Uterus (tissue), 4 donors: ENCODE results near the gene RPL31. TPM values are rescaled to one million over a fixed set of nuclear protein-coding genes. Genes with fewer than 3 reads are reported as not detected.

ENCODE experiments used
- DNase-seq, 2 donors: peaks; one replicate each; pipeline ENCODE4 v3.0.0-alpha.2; 2019 to 2020
- H3K27ac ChIP-seq, 2 donors: fragments of 200-600 bp; sonication (generic); 1 replicate in 1 of 2; 2 replicates in 1 of 2; pipeline ENCODE4 v1.5.1; 2016 to 2018
- H3K27me3 ChIP-seq, 2 donors: fragments of 200-600 bp; sonication (generic); one replicate each; pipeline ENCODE4 v1.5.1; 2018 to 2019; ENCODE audit warnings: control low read depth in 1 of 2
- H3K36me3 ChIP-seq, 2 donors: fragments of 200-600 bp; sonication (generic); one replicate each; pipeline ENCODE4 v1.5.1; 2019; ENCODE audit warnings: control low read depth in 1 of 2
- H3K4me1 ChIP-seq, 2 donors: fragments of 200-600 bp; sonication (generic); one replicate each; pipeline ENCODE4 v1.5.1; 2018 to 2019; ENCODE audit warnings: control low read depth in 1 of 2
- H3K4me3 ChIP-seq, 2 donors: fragments of 200-600 bp; sonication (generic); 1 replicate in 1 of 2; 2 replicates in 1 of 2; pipeline ENCODE4 v1.5.1; 2018 to 2019; ENCODE audit warnings: mild to moderate bottlenecking in 1 of 2
- H3K9me3 ChIP-seq, 2 donors: fragments of 200-600 bp; sonication (generic); one replicate each; pipeline ENCODE4 v1.5.1; 2019; ENCODE audit warnings: control low read depth in 1 of 2
- POLR2A ChIP-seq, 2 donors: fragments of 450-650 bp; IDR thresholded peaks; one replicate each; pipeline ENCODE4 v1.6.1; 2016; ENCODE audit warnings: antibody characterized with exemption in 2 of 2, mild to moderate bottlenecking in 1 of 2, moderate library complexity in 1 of 2
- intact Hi-C: fragments of 100-400 bp; cut with DNase I; formaldehyde crosslinking; loops from one replicate; pipeline ENCODE4 v1.15.1; 2023; ENCODE audit warnings: low total_unique reads
- total RNA-seq, 4 donors: library from RNA; depleted of rRNA in 3 of 4; stranded (reverse); fragments of >200 nt in 3 of 4; gene quantifications; one replicate each; pipeline versions ENCODE4 v1.1.0 to v1.2.4, GENCODE V29; 2014 to 2023
- TF ChIP-seq, protein P1 (sequence below), 4 experiments: fragments of 200-600 bp in 2 of 4; fragments of 450-650 bp in 2 of 4; sonication (generic) in 2 of 4; IDR thresholded peaks; one replicate each; pipeline ENCODE4 v1.5.1; 2016 to 2019; ENCODE audit warnings: antibody characterized with exemption in 4 of 4, mild to moderate bottlenecking in 2 of 4, moderate library complexity in 1 of 4
- donor health status: DM: yes; HTN: yes; CAD: no.

The RPL31 gene
- total RNA-seq, 4 donors from 2014 or later, result 918 to 2,301 (median 1,306) TPM

DNA sequence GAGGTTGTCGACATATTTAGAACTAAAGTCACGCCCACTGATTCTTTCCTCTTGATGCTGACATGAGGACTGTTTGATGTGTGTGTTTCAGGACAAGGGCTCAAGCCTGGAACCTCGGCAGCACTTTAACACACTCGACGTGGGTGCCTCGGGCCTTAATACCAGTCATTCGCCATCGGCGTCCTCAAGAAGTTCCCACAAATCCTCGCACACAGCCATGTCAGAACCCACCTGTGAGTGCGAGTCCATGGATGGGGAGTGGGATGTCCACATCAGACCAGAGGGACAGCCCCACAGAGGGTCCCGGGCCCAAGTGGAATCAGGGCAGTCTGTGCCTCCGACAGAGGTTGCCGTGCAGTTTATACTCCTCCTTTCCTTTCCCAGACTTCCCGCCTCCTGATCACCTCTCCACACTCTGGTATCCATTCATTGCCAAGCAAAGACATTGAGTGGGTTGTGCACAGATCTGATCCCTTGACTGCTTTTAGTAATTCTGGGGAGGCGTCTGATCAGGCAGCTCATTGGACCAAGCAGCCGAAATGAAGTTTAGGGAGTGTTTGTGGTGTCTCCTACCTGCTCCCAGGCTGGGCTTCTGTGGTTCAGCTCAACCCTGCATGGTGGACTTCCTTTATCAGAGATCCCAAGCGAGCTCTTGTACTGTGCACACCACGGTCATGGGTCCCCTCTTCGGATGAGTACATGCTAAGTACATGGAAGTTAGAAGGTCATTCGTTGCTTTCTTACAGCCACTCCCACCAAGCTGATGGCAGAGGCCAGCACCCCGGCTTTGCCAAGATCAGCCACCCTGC, 27.2 kb upstream of the RPL31 start:
- Histone ChIP-seq H3K36me3 (no peaks in the 10 kb centered on the region), H3K4me3 (no peak overlapping the region), H3K27me3 (no peaks in the 10 kb centered on the region), H3K4me1 (no peaks in the 10 kb centered on the region), H3K9me3 (no peaks in the 10 kb centered on the region), H3K27ac (no peak overlapping the region)
- DNase-seq, result no peak
- TF ChIP-seq, protein P1, sequence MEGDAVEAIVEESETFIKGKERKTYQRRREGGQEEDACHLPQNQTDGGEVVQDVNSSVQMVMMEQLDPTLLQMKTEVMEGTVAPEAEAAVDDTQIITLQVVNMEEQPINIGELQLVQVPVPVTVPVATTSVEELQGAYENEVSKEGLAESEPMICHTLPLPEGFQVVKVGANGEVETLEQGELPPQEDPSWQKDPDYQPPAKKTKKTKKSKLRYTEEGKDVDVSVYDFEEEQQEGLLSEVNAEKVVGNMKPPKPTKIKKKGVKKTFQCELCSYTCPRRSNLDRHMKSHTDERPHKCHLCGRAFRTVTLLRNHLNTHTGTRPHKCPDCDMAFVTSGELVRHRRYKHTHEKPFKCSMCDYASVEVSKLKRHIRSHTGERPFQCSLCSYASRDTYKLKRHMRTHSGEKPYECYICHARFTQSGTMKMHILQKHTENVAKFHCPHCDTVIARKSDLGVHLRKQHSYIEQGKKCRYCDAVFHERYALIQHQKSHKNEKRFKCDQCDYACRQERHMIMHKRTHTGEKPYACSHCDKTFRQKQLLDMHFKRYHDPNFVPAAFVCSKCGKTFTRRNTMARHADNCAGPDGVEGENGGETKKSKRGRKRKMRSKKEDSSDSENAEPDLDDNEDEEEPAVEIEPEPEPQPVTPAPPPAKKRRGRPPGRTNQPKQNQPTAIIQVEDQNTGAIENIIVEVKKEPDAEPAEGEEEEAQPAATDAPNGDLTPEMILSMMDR (IDR thresholded peaks at IDR 0.05), result no peak
- no peak for TF ChIP-seq POLR2A (IDR thresholded peaks at IDR 0.05)
- intact Hi-C loops, result no loop called here

DNA sequence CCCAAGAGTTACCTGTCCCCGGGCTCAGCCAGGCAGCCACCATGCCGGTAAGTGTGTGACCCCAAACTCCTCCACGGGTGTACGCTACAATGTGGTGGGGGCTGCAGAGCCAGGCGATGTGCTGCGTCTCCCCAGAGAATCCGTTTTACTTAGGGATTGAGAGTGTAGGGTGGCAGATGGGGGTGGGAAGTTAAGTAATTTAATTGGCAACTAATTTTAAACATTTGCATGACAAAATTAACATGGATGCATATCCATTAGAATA, 26.6 kb upstream of the RPL31 start:
- no peaks in the 10 kb centered on the region for H3K36me3 ChIP-seq
- H3K4me1 ChIP-seq, result no peaks in the 10 kb centered on the region
- H3K4me3 ChIP-seq, result no peak overlapping the region
- no peak for DNase-seq
- no peak overlapping the region for H3K27ac ChIP-seq
- intact Hi-C loops, result no loop called here
- TF ChIP-seq, protein P1 (IDR thresholded peaks at IDR 0.05), result no peak
- no peak for TF ChIP-seq POLR2A (IDR thresholded peaks at IDR 0.05)
- H3K27me3 ChIP-seq, result no peaks in the 10 kb centered on the region
- H3K9me3 ChIP-seq, result no peaks in the 10 kb centered on the region

DNA sequence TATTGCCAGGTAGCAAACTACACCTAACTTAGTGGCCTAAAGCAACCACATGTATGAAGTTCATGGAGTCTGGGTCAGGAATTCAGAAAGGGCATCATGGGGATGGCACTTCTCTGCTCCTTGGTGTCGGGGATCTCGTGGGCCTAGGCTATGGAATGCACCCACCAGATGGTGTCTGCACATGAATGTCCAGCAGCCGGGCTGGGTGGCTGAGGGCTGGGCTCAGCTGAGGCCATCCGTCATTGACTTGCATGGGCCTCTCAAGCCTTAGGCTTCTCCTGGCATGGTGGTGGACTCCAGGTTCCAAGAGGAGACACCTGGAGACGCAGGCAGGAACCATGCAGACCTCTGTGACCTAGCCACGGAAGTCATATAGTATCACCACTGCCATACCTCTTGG, 26.0 kb upstream of the RPL31 start:
- Histone ChIP-seq H3K27ac (no peak overlapping the region), H3K4me3 (no peak overlapping the region), H3K27me3 (no peaks in the 10 kb centered on the region), H3K36me3 (no peaks in the 10 kb centered on the region), H3K9me3 (no peaks in the 10 kb centered on the region), H3K4me1 (no peaks in the 10 kb centered on the region)
- intact Hi-C loops, result no loop called here
- no peak for DNase-seq
- TF ChIP-seq POLR2A (IDR thresholded peaks at IDR 0.05), result no peak
- TF ChIP-seq, protein P1 (IDR thresholded peaks at IDR 0.05), result no peak

DNA sequence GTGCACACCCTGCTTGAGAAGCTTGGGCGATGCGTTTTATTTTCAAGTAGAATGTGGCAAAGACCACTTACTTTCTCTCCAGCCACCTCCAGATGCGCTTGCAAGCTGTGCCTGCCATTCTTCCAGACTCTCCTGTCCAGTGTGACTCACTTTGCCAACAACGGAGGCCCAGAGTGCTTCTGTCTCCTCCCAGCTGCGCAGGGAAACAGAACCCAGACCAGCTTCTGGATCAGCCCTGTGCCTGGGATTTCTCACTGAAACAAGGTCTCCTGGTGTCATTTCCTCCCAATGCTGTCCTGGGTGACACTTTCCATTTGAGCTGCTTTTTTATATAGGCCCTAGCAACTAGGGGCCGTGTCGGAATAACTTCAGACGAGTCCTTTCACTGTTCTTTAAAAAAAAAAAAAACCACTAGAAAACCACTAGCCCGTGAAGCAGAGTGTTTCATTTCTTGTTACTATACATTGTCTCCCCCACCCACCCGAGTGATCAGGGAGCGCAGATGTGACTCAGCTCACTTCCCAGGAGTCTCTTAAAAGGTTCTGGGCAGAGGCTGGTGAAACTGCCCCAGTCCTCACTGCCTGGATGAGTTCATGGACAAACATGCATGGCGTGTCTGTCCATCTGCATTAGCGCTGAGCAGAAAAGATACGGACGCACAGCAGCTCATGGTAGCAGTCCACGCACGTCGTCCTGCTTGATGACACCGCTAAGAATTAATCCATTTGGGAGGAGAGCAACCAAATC, 25.3 kb upstream of the RPL31 start:
- H3K4me3 ChIP-seq, result no peak overlapping the region
- no peak overlapping the region for H3K27ac ChIP-seq
- no peaks in the 10 kb centered on the region for H3K9me3 ChIP-seq
- no peak for DNase-seq
- H3K27me3 ChIP-seq, result no peaks in the 10 kb centered on the region
- intact Hi-C loops, result no loop called here
- H3K4me1 ChIP-seq, result no peaks in the 10 kb centered on the region
- no peaks in the 10 kb centered on the region for H3K36me3 ChIP-seq
- TF ChIP-seq POLR2A (IDR thresholded peaks at IDR 0.05), result no peak
- TF ChIP-seq, protein P1 (IDR thresholded peaks at IDR 0.05), result no peak

DNA sequence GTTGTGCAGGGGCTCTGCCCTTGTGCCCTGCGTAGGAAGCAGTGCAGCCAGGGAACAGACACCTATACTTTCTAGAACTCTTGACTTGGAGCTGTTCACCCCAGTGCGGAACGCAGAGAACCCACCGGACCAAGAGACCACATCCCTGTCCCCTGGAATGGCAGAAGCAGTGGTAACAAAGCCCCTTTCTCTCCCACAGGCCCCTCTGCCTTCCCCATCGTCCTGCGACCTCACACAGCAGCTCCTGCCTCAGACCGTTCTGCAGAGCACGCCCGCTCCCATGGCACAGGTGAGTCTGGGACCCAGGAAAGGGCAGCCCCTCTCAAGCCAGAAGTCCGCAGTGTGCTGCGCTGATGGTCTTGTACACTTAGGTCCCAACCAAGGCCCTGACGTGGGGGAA, 24.6 kb upstream of the RPL31 start:
- no peaks in the 10 kb centered on the region for H3K9me3 ChIP-seq
- no peaks in the 10 kb centered on the region for H3K27me3 ChIP-seq
- no peak overlapping the region for H3K27ac ChIP-seq
- TF ChIP-seq, protein P1 (IDR thresholded peaks at IDR 0.05), result no peak
- TF ChIP-seq POLR2A (IDR thresholded peaks at IDR 0.05), result no peak
- H3K4me3 ChIP-seq, result no peak overlapping the region
- intact Hi-C loops, result no loop called here
- no peaks in the 10 kb centered on the region for H3K36me3 ChIP-seq
- no peak for DNase-seq
- H3K4me1 ChIP-seq, result no peaks in the 10 kb centered on the region
